Ovary (tissue), 9 donors: Measurements from ENCODE around the gene GDE1. TPM values are rescaled to one million over a fixed set of nuclear protein-coding genes. Genes with fewer than 3 reads are reported as not detected.

Experiments
- DNase-seq, 5 donors: peaks; one replicate each; pipeline ENCODE4 v3.0.0-alpha.2; 2019 to 2020
- H3K27ac ChIP-seq, 2 donors: fragments of 200-600 bp; one replicate each; pipeline versions ENCODE4 v1.5.1 to v1.8.0; 2019 to 2022
- H3K27me3 ChIP-seq: fragments of 200-600 bp; one replicate; pipeline ENCODE4 v1.8.0; 2022
- H3K36me3 ChIP-seq: fragments of 200-600 bp; sonication (generic); one replicate; pipeline ENCODE4 v1.5.1; 2019
- H3K4me1 ChIP-seq: one replicate; pipeline ENCODE4 v1.8.1; 2013; ENCODE audit warnings: mild to moderate bottlenecking, moderate library complexity; ENCODE audit not compliant: insufficient read depth
- H3K4me3 ChIP-seq: fragments of 200-600 bp; sonication (generic); one replicate; pipeline ENCODE4 v1.5.1; 2017
- H3K9me3 ChIP-seq, 2 donors: fragments of 200-600 bp in 1 of 2; sonication (generic) in 1 of 2; one replicate each; pipeline versions ENCODE4 v1.5.1 to v1.8.1; 2013 to 2019; ENCODE audit warnings: mild to moderate bottlenecking in 1 of 2, moderate library complexity in 1 of 2
- CTCF ChIP-seq, 3 donors: fragments of 450-650 bp in 2 of 3; fragments of 200-600 bp in 1 of 3; IDR thresholded peaks; one replicate each; pipeline versions ENCODE4 v1.5.1 to v1.8.0; 2016 to 2022; ENCODE audit warnings: antibody characterized with exemption in 3 of 3, mild to moderate bottlenecking in 1 of 3
- EP300 ChIP-seq: sonication (generic); formaldehyde crosslinking; IDR thresholded peaks from one replicate; pipeline ENCODE4 v1.6.1; 2017; ENCODE audit warnings: antibody characterized with exemption
- POLR2A ChIP-seq: fragments of 450-650 bp; IDR thresholded peaks from one replicate; pipeline ENCODE4 v1.6.1; 2017; ENCODE audit warnings: antibody characterized with exemption, mild to moderate bottlenecking, moderate library complexity
- WGBS, 3 donors: extraction: QIAGEN DNeasy Blood & Tissue Kit in 1 of 3; methylation state at CpG; one replicate each; pipeline versions ENCODE4 v1.1.5 to v1.1.7; 2013 to 2017; 5-methylcytosine and 5-hydroxymethylcytosine counted together
- intact Hi-C, 4 donors: fragments of 100-400 bp; cut with DNase I; formaldehyde crosslinking; loops; one replicate each; pipeline versions ENCODE4 v1.11.0 to v1.15.1; 2022 to 2023
- polyA plus RNA-seq, 2 donors: library from polyadenylated mRNA; stranded (reverse); fragments of 200-250 nt in 1 of 2; fragments of 350-450 nt in 1 of 2; fragmentation: Illumina TruSeq in 1 of 2; extraction: RNeasy Lipid Tissue Mini Kit (QIAGEN cat#74804) in 1 of 2; gene quantifications; one replicate each; pipeline ENCODE4 v1.2.3, GENCODE V29; 2013 to 2014
- total RNA-seq, 7 donors: library from RNA; depleted of rRNA in 2 of 7; stranded (reverse); fragments of >200 nt in 2 of 7; fragmentation: NEBNext Ultra II Directional in 3 of 7; extraction: Animal tissue kit (Norgen Biotek cat#: 25700) in 3 of 7; gene quantifications; one replicate each; pipeline versions ENCODE4 v1.1.0 to v1.2.4, GENCODE V29; 2016 to 2023
- donor health status: DM: no; HTN: no; CAD: no; lungs with moderate emphysema.
- donor health status: DM: no; HTN: no; CAD: no.
- donor health status: Bipolar disorder and iron deficiency.
- donor health status: DM: yes; HTN: yes; CAD: no.
- donor health status: DM: no; HTN: no; CAD: no.
- donor health status: DM: yes; HTN: yes; CAD: no.

GDE1 gene
- total and polyA plus RNA-seq, 9 donors: 18.1 to 83.8 (median 28.7) TPM

- no peak overlapping the region for H3K4me3 ChIP-seq
- DNase-seq: no peak
- 73 to 87% (median 82%) methylated on average over 3 of the region's 3 CpGs for WGBS, 3 donors
- no peaks in the 10 kb centered on the region for H3K36me3 ChIP-seq
- H3K4me1 ChIP-seq: no peaks in the 10 kb centered on the region
- H3K27me3 ChIP-seq: no peaks in the 10 kb centered on the region
- TF ChIP-seq POLR2A: no peak
- no peak overlapping the region for H3K27ac ChIP-seq
- intact Hi-C loops: no loop called here
- H3K9me3 ChIP-seq: peaks cover 0 to 3% of the 10 kb centered on the region in 2 donors
Measured at GRCh38 chr16:19468300-19468699, 53.6 kb downstream of the GDE1 start.

DNA sequence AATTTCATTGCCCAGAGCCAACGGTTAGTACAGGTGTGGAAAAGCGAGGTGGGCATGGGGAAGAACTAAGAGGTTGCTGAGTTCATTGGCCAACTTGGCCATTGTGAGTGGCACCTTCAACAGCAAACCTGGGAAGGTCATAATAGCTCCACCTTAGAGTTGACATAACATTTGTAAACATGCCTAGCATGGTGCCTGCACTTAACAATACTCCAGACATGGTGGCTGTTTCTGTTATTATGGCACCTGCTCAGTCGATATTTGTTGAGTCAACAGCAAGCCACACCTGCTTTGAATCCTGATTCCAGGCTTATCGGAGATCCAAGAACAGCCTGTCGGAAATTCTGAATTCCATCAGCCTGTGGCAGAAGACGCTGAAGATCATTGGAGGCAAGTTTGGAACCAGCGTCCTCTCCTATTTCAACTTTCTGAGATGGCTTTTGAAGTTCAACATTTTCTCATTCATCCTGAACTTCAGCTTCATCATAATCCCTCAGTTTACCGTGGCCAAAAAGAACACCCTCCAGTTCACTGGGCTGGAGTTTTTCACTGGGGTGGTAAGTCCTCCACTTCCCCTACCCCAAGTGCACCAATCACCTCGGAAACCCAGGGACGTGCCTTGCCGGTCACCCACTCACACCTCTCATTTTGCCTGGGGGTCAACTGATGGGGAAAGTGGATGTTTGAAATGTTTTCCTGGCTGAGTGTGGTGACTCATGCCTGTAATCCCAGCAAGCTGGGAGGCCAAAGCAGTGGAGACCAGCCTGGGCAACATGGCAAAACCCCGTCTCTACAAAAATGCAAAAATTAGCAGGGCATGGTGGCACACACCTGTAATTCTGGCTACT, 58.2 kb downstream of the GDE1 start:
- H3K27me3 ChIP-seq: no peaks in the 10 kb centered on the region
- TF ChIP-seq CTCF (IDR thresholded peaks at IDR 0.05): no peak
- no peak for TF ChIP-seq EP300
- no peak for TF ChIP-seq POLR2A
- 88 to 91% (median 89%) methylated on average over 12 of the region's 12 CpGs for WGBS, 3 donors
- no peak overlapping the region for H3K4me3 ChIP-seq
- H3K36me3 ChIP-seq: no peaks in the 10 kb centered on the region
- intact Hi-C loops: no loop called here
- H3K27ac ChIP-seq: no peak overlapping the region
- no peaks in the 10 kb centered on the region for H3K4me1 ChIP-seq
- peaks cover 0 to 3% of the 10 kb centered on the region in 2 donors for H3K9me3 ChIP-seq
- no peak for DNase-seq

GRCh38 chr16:19460397-19460796, 61.5 kb downstream of the GDE1 start:
- no peaks in the 10 kb centered on the region for H3K27me3 ChIP-seq
- H3K4me1 ChIP-seq: no peaks in the 10 kb centered on the region
- no peak for DNase-seq
- no peak overlapping the region for H3K4me3 ChIP-seq
- WGBS, 3 donors: 80 to 81% (median 81%) methylated on average over 2 of the region's 2 CpGs
- intact Hi-C loops: no loop called here
- H3K9me3 ChIP-seq: peaks cover 0 to 3% of the 10 kb centered on the region in 2 donors
- no peak overlapping the region for H3K27ac ChIP-seq
- TF ChIP-seq POLR2A: no peak
- no peak for TF ChIP-seq EP300
- no peak for TF ChIP-seq CTCF (IDR thresholded peaks at IDR 0.05)
- H3K36me3 ChIP-seq: no peaks in the 10 kb centered on the region

GRCh38 chr16:19458722-19459379, 63.0 kb downstream of the GDE1 start:
- Histone ChIP-seq H3K4me1 (no peaks in the 10 kb centered on the region), H3K27me3 (no peaks in the 10 kb centered on the region), H3K4me3 (no peak overlapping the region), H3K36me3 (no peaks in the 10 kb centered on the region), H3K9me3 (peaks cover 0 to under 1% of the 10 kb centered on the region in 2 donors), H3K27ac (no peak overlapping the region)
- no peak for TF ChIP-seq EP300
- no peak for TF ChIP-seq POLR2A
- no peak for TF ChIP-seq CTCF (IDR thresholded peaks at IDR 0.05)
- whole genome bisulfite sequencing, 3 donors: 76 to 87% (median 80%) methylated on average over 9 of the region's 9 CpGs
- DNase-seq: no peak
- intact Hi-C loops: no loop called here

Other genes starting within 250 kb of the GDE1 start
- gene CLEC19A, start 236.4 kb downstream of the GDE1 start, total RNA-seq: not detected
- gene CLEC19A, start 236.4 kb downstream of the GDE1 start, polyA plus RNA-seq: not detected
- gene TMC5, start 104.2 kb downstream of the GDE1 start, total RNA-seq: 1 to 10 TPM in 3 of 7 donors, under 1 TPM in 2, not detected in 2; 0.77 to 5.5 (median 1.5) TPM
- gene TMC5, start 104.2 kb downstream of the GDE1 start, polyA plus RNA-seq: under 1 TPM; 0.35 to 0.63 TPM
- gene CCP110, start 1.8 kb upstream of the GDE1 start, total RNA-seq: 10 to 100 TPM; 17.1 to 22.9 (median 19.1) TPM
- 10 to 100 TPM in 1 of 2 donors, 1 to 10 TPM in 1; 7.2 to 11.9 TPM for gene CCP110, start 1.8 kb upstream of the GDE1 start, polyA plus RNA-seq
- 10 to 100 TPM; 28.6 to 63.0 (median 50.7) TPM for gene VPS35L, start 33.6 kb upstream of the GDE1 start, total RNA-seq
- gene VPS35L, start 33.6 kb upstream of the GDE1 start, polyA plus RNA-seq: 10 to 100 TPM; 30.0 to 69.6 TPM
- 10 to 100 TPM in 6 of 7 donors, 1 to 10 TPM in 1; 6.4 to 21.9 (median 16.7) TPM for gene KNOP1, start 196.1 kb upstream of the GDE1 start, total RNA-seq
- gene KNOP1, start 196.1 kb upstream of the GDE1 start, polyA plus RNA-seq: 10 to 100 TPM; 19.3 to 29.9 TPM
- 10 to 100 TPM; 14.3 to 52.8 (median 18.0) TPM for gene IQCK, start 196.2 kb upstream of the GDE1 start, total RNA-seq
- 10 to 100 TPM; 16.5 to 25.0 TPM for gene IQCK, start 196.2 kb upstream of the GDE1 start, polyA plus RNA-seq